NT2/D1 (cell line): ENCODE data around the gene AK3.

Source experiments
- SUZ12 ChIP-seq: IDR thresholded peaks from 2 replicates; pipeline ENCODE4 v1.6.1; 2011; ENCODE audit not compliant: insufficient read length, insufficient read depth; ENCODE audit errors: extremely low read depth
- YY1 ChIP-seq: IDR thresholded peaks from 2 replicates; pipeline ENCODE4 v1.6.1; 2011; ENCODE audit not compliant: insufficient read length, insufficient read depth

DNA sequence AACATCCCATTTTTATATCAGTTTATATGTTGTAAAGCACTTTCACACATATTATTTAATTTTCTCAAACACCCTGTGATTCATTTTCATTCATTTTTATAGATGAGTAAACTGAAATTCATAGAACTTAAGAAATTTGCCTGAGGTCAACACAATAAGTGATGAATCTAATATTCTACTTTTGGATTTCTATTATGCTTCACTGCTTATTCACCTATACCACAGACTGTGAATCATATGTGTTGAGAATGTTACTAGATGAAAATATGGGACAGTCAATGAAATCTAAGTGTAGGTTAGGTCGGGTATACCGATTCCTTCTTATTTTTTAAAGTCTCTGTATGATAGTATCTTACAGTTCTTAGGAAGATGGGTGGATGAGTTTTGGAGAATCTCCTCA is 36.9 kb downstream of the AK3 start:
- TF ChIP-seq SUZ12 (no peak), YY1 (no peak)
